Measurements from ENCODE around the gene RAB24. TPM values are rescaled to one million over a fixed set of nuclear protein-coding genes. Genes with fewer than 3 reads are reported as not detected.

Gene RAB24
- total RNA-seq, 2 experiments from 2014 or later: 44.1 to 48.8 TPM

DNA sequence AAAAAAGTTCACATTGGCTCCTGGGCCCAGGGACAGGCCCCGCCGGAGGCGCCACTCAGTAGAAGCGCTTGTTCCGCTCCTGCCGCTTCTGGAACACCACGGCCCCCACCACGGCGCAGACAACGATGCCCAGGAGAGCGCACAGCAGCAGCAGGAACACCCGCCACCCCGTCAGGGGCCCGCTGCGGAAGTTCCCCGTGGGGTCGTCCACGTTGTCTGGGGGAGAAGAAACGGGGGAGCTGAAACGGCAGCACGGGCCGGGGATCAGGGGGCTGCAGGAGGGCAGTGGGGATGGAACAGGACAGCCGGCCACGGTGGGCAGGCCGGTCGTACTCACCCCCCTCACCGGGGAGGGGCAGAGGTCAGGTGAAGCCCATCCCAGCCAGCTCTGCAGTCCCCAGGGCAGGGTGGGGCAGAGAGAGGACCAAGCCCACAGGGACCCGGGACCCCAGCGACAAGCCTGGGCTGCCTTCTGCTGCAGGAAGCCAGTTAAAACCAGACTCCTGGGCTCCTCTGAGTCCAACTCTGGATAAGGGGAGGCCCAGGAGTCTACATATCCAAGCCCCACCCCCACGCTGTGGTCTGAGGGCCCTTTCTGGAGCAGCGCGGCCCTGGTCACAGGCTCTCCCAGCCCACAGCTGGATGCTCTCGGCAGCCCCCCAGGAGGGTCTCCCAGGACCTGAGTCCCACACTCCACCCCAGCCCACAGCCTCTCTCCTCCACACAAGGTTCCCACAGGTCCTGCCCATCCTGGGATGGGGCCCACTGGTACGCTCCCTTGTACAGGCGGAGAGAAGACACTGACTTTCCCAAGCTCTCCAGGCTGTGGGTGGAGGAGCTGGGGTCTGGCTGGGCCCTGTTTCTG lies 28.7 kb upstream of the RAB24 start:
- DNase-seq (no peak), ATAC-seq (no peak)
- Mint-ChIP-seq H3K36me3 (ENCODE audit: low read depth) (peaks cover 61% of the 10 kb centered on the region), H3K4me1 (ENCODE audit: low read depth) (peaks cover 44% of the 10 kb centered on the region), H3K4me3 (no peak overlapping the region), H3K27ac (no peak overlapping the region), H3K27me3 (ENCODE audit: low read depth) (no peaks in the 10 kb centered on the region), H3K9me3 (ENCODE audit: insufficient read depth) (no peaks in the 10 kb centered on the region)
- POLR2A ChIA-PET: interaction anchor here (0.8 kb wide), 1 partner anchor 18 kb away, joined by 4 read pairs; no protein-coding TSS in a partner anchor
- CTCF ChIA-PET: interaction anchor here (1.1 to 1.6 kb wide), 4 partner anchors 14 to 111 kb away, joined by 3 to 5 read pairs (median 4); no protein-coding TSS in a partner anchor

DNA sequence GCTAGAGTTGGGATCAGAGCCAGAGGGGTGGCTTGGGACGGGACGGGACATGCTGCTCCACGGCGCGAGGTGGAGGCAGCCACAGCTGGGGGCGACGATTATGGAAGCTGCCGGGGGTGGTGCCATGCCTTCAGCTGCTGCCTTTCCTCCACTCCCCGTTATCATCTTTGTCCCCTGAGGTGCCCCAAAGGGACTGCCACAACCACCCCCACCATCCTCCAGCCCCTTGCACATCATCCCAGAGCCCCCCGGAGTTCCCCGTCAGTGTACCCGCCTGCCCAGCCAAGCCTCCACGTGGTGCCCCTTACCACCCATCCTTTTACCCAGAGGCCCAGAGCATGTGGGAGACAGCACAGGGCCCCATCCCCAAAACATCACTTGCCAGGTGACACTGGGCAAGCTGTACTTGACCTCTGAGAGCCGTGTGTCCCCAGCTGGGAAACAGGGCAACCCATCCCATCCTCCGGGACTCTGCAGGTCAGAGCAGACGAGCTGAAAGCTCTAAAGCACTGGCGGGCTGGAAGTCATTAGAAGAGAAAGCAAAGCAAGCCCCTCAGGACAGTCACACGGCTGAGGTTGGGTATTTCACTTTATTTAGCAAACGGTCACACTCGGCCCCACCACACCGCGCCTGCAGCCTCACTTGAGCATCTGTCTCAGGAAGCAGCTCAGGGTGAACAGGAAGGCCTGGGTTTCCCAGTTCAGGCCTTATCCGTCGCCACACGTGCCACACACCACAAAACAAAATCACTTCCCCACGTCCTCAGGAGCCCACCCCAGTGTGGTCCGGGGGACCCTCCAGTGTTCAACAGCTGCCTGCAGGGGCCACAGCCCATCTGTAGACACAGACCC lies 27.7 kb upstream of the RAB24 start:
- ATAC-seq (no peak), DNase-seq (no peak)
- ChIA-PET POLR2A (interaction anchor here (0.7 to 0.8 kb wide), 2 partner anchors 19 to 106 kb away, joined by 3 to 4 read pairs; no protein-coding TSS in a partner anchor), CTCF (interaction anchor here (1.0 to 1.4 kb wide), 3 partner anchors 13 to 19 kb away, joined by 3 to 5 read pairs (median 4); no protein-coding TSS in a partner anchor)
- Mint-ChIP-seq H3K4me3 (no peak overlapping the region), H3K27ac (peak overlapping the region; percentile 43), H3K36me3 (ENCODE audit: low read depth) (peaks cover 58% of the 10 kb centered on the region), H3K4me1 (ENCODE audit: low read depth) (peaks cover 40% of the 10 kb centered on the region), H3K9me3 (ENCODE audit: insufficient read depth) (no peaks in the 10 kb centered on the region), H3K27me3 (ENCODE audit: low read depth) (no peaks in the 10 kb centered on the region)

DNA sequence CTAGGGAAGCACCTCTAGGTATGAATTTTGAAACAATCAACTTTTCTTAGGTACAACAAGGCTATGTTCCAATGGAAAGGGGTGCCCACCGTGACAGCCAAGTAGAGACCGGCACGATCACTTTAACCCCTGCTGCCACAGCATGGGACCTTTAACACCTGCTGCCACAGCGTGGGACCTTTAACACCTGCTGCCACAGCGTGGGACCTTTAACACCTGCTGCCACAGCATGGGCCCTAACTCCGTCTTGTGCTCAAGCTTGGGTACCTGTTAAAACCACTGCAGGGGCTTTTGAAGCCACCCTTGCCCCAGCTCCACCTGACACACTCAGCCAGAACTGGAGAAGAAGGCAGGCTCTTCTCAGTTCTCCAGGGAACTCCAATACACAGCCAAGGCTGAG lies 26.4 kb upstream of the RAB24 start:
- DNase-seq (no peak), ATAC-seq (no peak)
- Mint-ChIP-seq H3K9me3 (ENCODE audit: insufficient read depth) (no peaks in the 10 kb centered on the region), H3K4me3 (no peak overlapping the region), H3K27me3 (ENCODE audit: low read depth) (no peaks in the 10 kb centered on the region), H3K27ac (peak overlapping the region; percentile 48), H3K36me3 (ENCODE audit: low read depth) (peaks cover 45% of the 10 kb centered on the region), H3K4me1 (ENCODE audit: low read depth) (peaks cover 41% of the 10 kb centered on the region)
- CTCF ChIA-PET: no interaction called here
- POLR2A ChIA-PET: no interaction called here

DNA sequence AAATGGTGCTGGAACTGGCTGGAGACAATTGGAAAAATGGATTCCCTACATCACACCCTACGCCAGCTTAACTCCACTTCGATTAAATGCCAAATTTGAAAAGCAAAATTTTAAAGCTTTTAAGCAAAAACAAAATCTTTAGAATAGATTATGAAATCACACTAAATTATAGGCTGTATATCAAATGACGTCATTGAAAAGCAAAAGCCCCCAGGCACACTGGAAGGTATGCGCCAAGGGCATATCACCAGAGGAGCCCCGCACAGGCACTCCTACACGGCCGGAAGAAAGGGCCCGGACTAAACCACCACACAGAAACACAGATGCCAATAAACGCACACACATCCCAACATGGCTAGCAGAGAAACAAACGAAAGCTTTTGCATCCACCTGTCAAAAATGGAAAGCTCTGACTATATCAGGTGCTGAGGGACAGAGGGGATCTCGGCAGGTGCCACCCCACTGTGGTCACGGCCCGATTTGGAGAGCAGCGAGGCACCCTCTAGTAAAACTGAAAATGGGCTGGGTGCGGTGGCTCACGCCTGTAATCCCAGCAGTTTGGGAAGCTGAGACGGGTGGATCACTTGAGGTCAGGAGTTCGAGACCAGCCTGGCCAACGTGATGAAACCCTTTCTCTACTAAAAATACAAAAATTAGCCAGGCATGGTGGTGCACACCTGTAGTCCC lies 25.2 kb upstream of the RAB24 start:
- H3K4me3 Mint-ChIP-seq: no peak overlapping the region
- H3K27ac Mint-ChIP-seq: peak overlapping the region; percentile 25
- DNase-seq (no peak), ATAC-seq (no peak)
- H3K27me3 Mint-ChIP-seq (ENCODE audit: low read depth): no peaks in the 10 kb centered on the region
- peaks cover 37% of the 10 kb centered on the region for H3K36me3 Mint-ChIP-seq (ENCODE audit: low read depth)
- ChIA-PET CTCF (interaction anchor here (1.0 to 2.5 kb wide), 6 partner anchors 10 to 257 kb away, joined by 3 to 18 read pairs (median 4); no protein-coding TSS in a partner anchor), POLR2A (no interaction called here)
- H3K4me1 Mint-ChIP-seq (ENCODE audit: low read depth): peaks cover 39% of the 10 kb centered on the region
- H3K9me3 Mint-ChIP-seq (ENCODE audit: insufficient read depth): no peaks in the 10 kb centered on the region

DNA sequence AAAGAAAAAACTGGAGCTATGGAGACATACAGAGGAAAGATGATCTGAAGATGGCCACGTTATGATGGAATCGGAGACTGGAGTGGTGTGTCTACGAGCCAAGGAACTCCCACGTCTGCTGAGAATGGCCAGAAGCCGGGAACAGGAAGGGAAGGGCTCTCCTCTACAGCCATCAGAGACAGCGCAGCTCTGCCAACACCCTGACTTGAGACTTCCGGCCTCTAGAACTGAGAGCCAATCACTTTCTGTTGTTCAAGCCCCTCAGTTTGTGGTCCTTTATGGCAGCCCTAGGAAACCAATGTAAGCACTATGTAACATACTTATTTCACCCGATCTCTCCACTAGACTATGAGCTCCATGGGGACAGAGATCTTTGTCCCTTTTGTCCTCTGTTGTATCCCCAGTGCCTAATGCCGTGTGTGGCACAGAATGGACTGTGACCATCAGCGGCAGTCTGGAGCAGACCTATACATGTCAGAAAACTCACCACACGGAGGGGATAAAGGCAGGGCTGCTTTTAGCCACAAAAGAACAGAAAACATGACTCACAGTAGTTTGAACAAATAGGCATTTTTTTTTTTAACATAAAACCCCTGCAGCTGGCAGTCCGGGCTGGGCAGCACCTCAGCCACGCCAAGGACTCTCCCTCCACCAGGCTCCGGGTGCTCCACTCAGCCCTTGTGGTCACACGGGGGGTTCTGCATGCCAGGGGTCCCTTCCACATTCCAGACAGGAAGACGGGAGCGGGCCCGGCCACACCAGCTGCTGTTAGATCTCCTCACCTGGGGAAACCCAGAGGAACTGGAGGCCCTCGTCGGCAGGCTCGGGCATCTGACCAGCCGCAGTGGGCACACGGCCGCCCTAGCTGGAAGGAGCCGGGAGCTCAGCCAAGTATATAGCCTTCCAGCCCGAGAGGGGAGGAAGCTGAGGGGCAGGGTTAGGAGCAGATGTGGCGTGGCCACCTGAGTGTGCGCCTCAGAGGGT lies 24.3 kb upstream of the RAB24 start:
- CTCF ChIA-PET: interaction anchor here (0.6 to 2.5 kb wide), 12 partner anchors 8 to 256 kb away, joined by 3 to 18 read pairs (median 4); no protein-coding TSS in a partner anchor
- Mint-ChIP-seq H3K4me1 (ENCODE audit: low read depth) (peaks cover 33% of the 10 kb centered on the region), H3K4me3 (peak overlapping the region; percentile 48), H3K9me3 (ENCODE audit: insufficient read depth) (no peaks in the 10 kb centered on the region), H3K36me3 (ENCODE audit: low read depth) (peaks cover 35% of the 10 kb centered on the region), H3K27me3 (ENCODE audit: low read depth) (no peaks in the 10 kb centered on the region), H3K27ac (peak overlapping the region; percentile 81)
- ATAC-seq (peak; percentile 68), DNase-seq (peak; percentile 45)
- POLR2A ChIA-PET: interaction anchor here (0.6 to 1.1 kb wide), 4 partner anchors 15 to 66 kb away, joined by 3 read pairs; no protein-coding TSS in a partner anchor

DNA sequence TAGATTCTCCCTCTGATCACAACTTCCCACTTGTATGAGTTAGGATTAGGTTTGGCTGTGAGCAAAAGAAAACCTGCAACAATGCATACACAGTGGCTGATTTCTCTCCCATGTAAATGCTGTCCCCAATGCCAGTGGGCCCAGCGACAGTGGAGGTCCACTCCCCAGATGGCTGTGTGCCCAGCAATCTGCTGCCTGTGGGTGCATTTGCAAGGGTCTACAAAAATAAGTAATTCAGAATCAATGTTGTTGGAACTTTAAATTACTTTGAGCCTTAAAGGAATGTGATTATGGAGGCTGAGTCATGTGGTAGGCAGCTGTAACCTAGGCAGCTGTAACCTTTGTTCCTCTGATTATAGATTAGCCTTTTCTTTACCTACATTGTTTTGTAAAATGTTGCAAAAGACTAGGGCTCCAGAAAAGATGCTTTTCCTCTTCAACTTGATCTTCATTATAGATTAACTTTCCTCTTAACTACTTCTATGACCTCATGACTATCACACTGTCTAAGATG lies 22.4 kb upstream of the RAB24 start:
- no peak overlapping the region for H3K4me3 Mint-ChIP-seq
- no peak overlapping the region for H3K27ac Mint-ChIP-seq
- no peaks in the 10 kb centered on the region for H3K9me3 Mint-ChIP-seq (ENCODE audit: insufficient read depth)
- peaks cover 22% of the 10 kb centered on the region for H3K4me1 Mint-ChIP-seq (ENCODE audit: low read depth)
- ChIA-PET CTCF (interaction anchor here (0.5 to 2.5 kb wide), 2 partner anchors 13 kb away, joined by 3 to 5 read pairs; no protein-coding TSS in a partner anchor), POLR2A (no interaction called here)
- no peaks in the 10 kb centered on the region for H3K27me3 Mint-ChIP-seq (ENCODE audit: low read depth)
- ATAC-seq (no peak), DNase-seq (no peak)
- peaks cover 34% of the 10 kb centered on the region for H3K36me3 Mint-ChIP-seq (ENCODE audit: low read depth)

DNA sequence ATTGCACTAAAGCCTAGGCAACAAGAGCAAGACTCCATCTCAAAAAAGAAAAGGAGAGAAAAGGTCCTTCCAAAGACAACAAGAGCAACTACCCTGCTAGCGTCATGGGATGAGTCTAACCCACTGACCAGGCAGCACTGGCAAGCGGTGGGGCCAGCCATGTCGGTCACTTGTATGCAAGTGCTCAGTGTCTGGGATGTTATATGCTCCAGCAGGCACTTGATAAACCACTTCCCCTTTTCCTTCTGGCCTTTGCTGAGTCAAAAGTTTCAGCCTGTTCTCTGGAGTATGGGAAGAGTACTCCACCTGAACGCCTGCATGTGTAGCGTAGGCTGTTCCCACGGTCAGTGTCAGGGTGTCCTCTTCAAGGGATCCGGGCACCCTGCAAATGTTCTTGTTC lies 17.4 kb upstream of the RAB24 start:
- ATAC-seq (no peak), DNase-seq (no peak)
- Mint-ChIP-seq H3K4me3 (no peak overlapping the region), H3K36me3 (ENCODE audit: low read depth) (peaks cover 32% of the 10 kb centered on the region), H3K27ac (no peak overlapping the region), H3K27me3 (ENCODE audit: low read depth) (no peaks in the 10 kb centered on the region), H3K9me3 (ENCODE audit: insufficient read depth) (no peaks in the 10 kb centered on the region), H3K4me1 (ENCODE audit: low read depth) (peaks cover 40% of the 10 kb centered on the region)
- POLR2A ChIA-PET: no interaction called here
- CTCF ChIA-PET: interaction anchor here (1.1 kb wide), 1 partner anchor 181 kb away, joined by 3 read pairs; no protein-coding TSS in a partner anchor

DNA sequence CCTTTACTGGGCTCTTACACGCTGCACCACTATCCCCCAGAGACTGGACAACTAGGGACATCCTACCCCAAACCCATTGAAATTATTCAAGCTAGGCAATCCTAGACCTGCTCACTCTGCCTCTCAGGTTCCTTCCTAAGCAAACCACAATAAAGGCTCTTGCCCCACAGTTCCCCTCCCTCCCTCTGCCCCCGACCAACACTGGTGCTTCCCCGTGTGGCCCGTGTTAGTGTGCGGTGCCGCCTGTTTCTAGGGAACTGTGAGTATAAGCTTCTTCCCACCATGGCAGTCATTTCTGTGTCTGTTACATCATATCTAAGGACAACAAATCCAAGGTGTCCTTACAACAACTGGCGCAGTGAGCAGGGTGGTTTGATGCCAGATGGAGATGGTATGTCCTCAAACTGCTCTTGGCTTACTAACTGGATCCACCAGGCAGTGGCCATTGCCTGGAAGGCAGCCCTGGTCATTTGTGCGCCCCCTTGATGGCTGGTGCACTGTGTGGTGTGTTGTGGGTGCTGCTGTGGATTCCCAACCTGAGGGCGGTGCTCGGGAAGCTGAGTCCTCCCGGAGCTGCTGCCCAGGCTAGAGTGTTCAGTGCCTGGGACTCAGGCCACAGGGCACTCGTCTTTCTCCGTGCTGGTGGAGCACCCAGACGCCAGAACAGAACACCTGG lies 16.5 kb upstream of the RAB24 start:
- Mint-ChIP-seq H3K27ac (no peak overlapping the region), H3K4me1 (ENCODE audit: low read depth) (peaks cover 39% of the 10 kb centered on the region), H3K9me3 (ENCODE audit: insufficient read depth) (no peaks in the 10 kb centered on the region), H3K4me3 (no peak overlapping the region), H3K36me3 (ENCODE audit: low read depth) (peaks cover 32% of the 10 kb centered on the region), H3K27me3 (ENCODE audit: low read depth) (no peaks in the 10 kb centered on the region)
- POLR2A ChIA-PET: no interaction called here
- no peak for DNase-seq
- CTCF ChIA-PET: interaction anchor here (0.9 to 3.3 kb wide), 10 partner anchors 11 to 137 kb away, joined by 3 to 26 read pairs (median 8); no protein-coding TSS in a partner anchor
- ATAC-seq: peak; percentile 29

DNA sequence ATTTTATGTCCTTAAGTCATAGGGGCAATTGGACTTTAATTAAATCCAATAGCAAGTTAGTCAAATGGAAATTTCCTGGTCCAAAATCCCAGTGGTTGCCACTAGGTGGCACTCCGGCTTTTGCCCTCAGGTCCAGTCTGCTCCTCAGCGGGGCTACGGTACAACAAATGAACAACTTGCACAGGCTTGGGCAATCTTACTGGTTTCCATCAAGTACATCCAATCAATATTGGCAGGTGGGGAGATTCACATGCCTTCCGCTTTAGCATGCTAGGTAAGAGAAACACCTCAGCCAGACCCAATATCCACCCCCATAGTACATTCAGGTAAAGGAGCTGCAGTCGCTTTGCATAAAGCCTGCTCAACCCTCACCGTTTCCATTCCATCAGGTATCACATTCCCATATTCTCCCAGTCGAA lies 14.4 kb upstream of the RAB24 start:
- peak; percentile 67 for ATAC-seq

More for the DNA sequence above, 14.4 kb upstream of the RAB24 start:
- CTCF ChIA-PET: interaction anchor here (0.7 to 4.2 kb wide), 30 partner anchors 9 to 204 kb away, joined by 3 to 41 read pairs (median 5); partner anchors contain the start of genes LMAN2 and RGS14
- Mint-ChIP-seq H3K27ac (no peak overlapping the region), H3K27me3 (ENCODE audit: low read depth) (no peaks in the 10 kb centered on the region), H3K4me3 (no peak overlapping the region), H3K36me3 (ENCODE audit: low read depth) (peaks cover 27% of the 10 kb centered on the region), H3K9me3 (ENCODE audit: insufficient read depth) (no peaks in the 10 kb centered on the region), H3K4me1 (ENCODE audit: low read depth) (peaks cover 44% of the 10 kb centered on the region)
- POLR2A ChIA-PET: no interaction called here
- peak; percentile 84 for DNase-seq

Data from activated CD8-positive, alpha-beta T cell treated with anti-CD3 and anti-CD28 coated beads, Interleukin-2, amount 10 ng/mL, durations not matched to agents 7 days and 5 days (primary cell).